Germinal center (tissue), 1 donor: Measurements from ENCODE around the gene TFB1M.
"Not testable (repeated sequence)": the region's sequence is repeated elsewhere in the genome, so short reads cannot be mapped to it uniquely, and the experiment has no call there.

Source experiments
- DNase-seq: peaks from one replicate; pipeline ENCODE4 v3.0.0; 2012; ENCODE audit warnings: mixed read lengths, low spot score

TFB1M gene

DNA sequence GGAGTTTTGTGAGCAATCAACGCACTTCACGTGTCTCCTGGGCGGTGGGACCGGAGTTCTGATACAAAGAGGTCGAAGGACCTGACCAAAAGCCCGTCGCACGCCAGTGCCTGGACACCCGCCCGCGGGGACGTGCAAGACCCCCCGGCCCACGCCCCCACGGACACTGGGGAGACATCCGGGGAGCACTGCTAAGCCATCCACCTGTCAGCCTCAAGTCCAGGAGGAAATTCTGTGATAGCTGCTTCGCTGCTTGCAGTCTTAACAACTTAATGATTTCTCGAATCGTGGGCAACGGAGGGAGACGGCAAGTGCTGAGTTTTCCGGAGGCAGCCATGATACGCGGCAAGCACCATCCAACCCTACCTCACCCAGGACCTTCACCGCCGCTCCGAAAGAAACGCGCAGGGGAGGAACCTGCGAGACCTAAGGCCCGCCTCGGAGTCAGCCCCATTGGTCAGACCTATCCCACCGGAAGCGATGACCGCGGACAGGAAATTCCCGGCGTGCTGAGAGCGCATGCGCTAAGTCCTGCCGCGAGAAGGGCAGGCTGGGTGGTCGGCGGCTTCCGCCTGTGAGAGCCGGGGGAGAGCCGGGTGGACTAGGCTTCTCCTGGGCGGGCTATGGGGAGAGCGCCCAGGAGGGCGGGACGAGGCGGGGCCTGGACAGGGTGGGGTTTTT lies at the start of gene TFB1M:
Gene TFB1M (minus strand): TSS at position 393 of the 681 bp plus-strand sequence. CDS start 56 bp downstream, at position 337.
- peak; percentile 92 for DNase-seq

DNA sequence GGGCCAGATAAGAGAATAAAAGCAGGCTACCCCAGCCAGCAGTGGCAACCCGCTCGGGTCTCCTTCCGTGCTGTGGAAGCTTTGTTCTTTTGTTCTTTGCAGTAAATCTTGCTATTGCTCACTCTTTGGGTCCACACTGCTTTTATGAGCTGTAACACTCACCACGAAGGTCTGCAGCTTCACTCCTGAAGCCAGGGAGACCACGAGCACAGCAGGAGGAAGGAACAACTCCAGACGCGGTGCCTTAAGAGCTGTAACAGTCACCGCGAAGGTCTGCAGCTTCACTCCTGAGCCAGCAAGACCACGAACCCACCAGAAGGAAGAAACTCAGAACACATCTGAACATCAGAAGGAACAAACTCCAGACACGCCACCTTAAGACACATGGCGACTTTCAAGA lies 49.7 kb upstream of the TFB1M start:
- not testable (repeated sequence) for DNase-seq

GRCh38 chr6:155362968-155363632 lies 48.8 kb upstream of the TFB1M start:
- DNase-seq: not testable (repeated sequence)

- DNase-seq: no peak
Observed at GRCh38 chr6:155354167-155354566, 39.9 kb upstream of the TFB1M start.

GRCh38 chr6:155352811-155353210 lies 38.5 kb upstream of the TFB1M start:
- no peak for DNase-seq

DNA sequence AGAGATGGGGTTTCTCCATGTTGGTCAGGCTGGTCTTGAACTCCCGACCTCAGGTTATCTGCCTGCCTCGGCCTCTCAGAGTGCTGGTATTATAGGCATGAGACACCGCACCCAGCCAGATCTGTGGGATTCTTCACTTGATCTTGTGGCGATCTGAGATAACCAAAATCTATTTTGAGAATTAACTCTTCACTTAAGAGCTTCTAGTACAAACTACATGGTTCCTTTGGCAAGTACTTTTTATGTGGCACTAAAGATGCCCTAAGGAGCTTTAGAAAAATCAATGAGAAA lies 37.8 kb upstream of the TFB1M start:
- DNase-seq: no peak

GRCh38 chr6:155351273-155352129 lies 37.2 kb upstream of the TFB1M start:
- peak; percentile 59 for DNase-seq

GRCh38 chr6:155349956-155350355 lies 35.7 kb upstream of the TFB1M start:
- no peak for DNase-seq

DNA sequence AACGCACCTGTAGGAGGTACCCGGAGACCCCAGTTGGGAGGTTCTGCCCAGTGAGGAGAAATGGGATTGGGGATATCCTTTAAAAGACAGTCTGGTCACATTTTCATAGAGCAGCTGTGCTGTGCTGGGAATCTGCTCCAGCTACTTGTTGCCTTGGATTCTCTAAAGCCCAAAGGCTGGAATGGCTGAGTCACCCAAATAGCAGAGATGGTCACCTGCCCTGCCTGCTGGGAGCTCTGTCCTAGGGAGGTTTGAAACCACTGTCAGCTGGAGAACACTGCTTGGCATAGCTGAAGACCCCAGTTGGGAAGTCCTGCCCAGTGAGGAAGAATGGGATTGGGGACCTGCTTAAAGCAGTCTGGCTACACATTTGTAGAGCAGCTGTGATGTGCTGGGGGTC lies 34.8 kb upstream of the TFB1M start:
- DNase-seq: no peak

- no peak for DNase-seq
Observed at GRCh38 chr6:155347800-155348199, 33.5 kb upstream of the TFB1M start.

DNA sequence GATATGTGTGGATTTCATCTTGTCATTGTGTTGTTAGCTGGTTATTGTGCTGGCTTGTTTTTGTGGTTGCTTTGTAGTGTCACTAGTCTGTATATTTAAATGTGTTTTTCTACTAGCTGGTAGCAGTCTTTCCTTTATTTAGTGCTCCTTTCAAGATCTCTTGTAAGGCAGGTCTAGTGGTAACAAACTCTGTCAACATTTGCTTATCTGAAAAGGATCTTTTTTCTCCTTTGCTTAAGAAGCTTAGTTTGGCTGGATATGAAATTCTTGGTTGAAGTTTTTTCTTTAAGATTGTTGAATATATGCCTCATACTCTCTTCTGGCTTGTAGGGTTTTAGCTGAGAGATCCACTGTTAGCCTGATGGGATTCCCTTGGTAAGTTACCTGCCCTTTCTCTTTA lies 32.7 kb upstream of the TFB1M start:
- DNase-seq: no peak

DNA sequence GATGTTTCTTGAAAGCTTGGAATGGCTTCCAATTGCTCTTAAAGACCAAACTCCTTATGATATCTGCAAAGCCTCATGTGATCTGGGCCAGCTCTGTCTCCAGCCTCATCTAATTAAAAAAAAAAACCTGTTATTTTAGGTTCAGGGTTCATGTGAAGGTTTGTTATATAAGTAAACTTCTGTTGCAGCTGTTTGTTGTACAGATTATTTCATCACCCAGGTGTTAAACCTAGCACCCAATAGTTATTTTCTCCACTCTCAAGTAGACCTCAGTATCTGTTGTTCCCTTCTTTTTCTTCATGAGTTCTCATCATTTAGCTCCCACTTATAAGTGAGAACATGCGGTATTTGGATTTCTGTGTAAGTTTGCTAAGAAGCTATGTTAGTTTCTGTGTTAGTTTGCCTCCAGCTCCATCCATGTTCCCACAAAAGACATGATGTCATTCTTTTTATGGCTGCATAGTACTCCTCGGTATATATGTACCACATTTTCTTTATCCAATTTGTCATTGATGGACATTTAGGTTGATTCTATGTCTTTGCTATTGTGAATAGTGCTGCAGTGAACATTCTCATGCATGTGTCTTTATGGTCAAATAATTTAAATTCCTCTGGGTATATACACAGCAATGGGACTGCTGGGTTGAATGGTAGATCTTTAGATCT lies 30.2 kb upstream of the TFB1M start:
- no peak for DNase-seq

GRCh38 chr6:155341130-155341828 lies 27.0 kb upstream of the TFB1M start:
- no peak for DNase-seq

GRCh38 chr6:155340464-155341129 lies 26.3 kb upstream of the TFB1M start:
- no peak for DNase-seq

DNA sequence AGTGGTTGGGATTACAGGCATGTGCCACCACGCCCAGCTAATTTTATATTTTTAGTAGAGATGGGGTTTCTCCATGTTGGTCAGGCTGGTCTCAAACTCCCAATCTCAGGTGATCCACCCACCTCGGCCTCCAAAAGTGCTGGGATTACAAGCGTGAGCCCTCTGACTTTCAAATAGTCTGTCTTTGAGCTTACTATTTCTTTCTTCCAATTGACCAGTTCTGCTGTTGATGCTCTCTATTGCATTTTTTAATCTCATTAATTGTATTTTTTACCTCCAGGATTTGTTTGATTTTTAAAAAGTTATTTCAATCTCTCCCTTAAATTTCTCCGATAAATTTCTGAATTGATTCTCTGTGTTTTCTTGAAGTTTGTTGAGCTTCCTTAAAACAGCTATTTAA lies 25.6 kb upstream of the TFB1M start:
- DNase-seq: not testable (repeated sequence)

DNA sequence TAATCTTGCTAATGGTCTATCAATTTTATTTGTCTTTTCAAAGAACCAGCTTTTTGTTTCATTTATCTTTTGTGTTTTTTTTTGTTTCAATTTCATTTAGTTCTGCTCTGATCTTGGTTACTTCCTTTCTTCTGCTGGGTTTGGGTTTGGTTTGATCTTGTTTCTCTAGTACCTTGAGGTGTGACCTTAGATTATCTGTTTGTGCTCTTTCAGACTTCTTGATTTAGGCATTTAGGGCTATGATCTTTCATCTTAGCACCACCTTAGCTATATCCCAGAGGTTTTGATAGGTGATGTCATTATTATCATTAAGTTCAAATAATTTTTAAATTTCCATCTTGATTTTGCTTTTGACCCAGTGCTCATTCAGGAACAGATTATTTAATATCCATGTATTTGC lies 24.0 kb upstream of the TFB1M start:
- not testable (repeated sequence) for DNase-seq

- DNase-seq: no peak
Observed at GRCh38 chr6:155335265-155335664, 21.0 kb upstream of the TFB1M start.

- not testable (repeated sequence) for DNase-seq
Observed at GRCh38 chr6:155334073-155334472, 19.8 kb upstream of the TFB1M start.

DNA sequence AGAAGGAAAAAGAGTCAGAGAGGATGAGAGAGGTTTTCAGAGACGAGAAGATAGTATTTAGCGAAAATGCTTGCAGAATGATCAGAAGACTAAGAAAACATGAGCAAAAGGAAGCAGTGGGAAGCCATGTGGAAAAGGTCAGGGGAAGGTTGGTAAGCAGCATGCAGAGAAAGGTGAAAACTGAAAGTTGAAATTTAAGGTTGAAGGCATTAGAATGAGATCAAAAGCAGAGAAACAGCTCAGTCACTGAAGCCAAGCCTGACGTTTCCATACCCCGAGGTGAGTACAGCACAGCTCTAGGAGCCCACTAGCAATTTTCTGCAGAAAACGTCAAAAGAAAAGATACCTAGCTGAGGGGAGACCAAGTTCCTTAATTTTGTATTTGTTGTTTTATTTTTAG lies 19.1 kb upstream of the TFB1M start:
- DNase-seq: no peak

DNA sequence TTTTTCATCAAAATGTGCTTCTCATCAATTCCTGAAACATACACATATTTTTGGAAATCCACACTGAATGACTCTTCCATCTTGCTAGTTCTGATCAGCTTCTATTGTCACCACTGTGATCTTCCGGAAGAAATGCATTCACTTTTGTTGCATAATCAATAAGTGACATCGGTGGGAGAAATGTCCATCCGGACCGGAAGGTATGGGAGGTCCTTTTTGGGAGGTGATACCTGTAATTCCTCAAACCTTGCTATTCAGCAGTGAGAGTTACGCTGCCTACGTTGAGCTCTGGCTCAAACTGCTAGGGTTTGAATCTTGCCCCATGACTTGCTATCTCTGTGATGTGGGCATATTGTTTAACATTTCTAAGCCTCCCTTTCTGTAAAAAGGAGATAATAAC lies 16.6 kb upstream of the TFB1M start:
- no peak for DNase-seq

DNA sequence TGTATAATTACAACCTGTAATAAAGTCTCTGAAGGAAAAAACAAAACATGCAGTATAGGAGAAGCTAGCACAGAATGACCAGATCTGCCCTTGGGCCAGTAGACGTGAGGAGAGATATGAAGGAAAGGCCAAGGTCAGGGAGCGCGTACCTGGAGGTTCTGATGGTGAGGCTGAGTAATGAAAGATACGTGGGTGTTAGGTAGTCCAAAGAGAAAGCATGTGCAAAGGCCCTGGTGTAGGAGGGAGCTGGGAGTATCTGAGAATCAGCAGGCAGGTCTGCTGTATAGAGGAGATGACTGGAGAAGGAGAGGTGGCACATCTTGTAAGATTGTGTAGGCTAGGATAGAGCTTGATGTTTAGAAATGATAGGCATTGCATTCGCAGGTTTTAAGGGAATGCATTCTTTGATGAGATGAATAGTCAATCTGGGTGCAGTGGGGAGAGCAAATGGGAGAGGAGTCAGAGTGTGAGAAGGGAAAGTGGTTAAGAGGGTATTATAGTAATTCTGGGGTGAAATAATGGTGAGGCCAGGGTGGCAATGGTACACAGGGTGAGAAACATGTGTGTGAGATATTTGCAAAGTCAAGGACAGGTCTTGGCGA lies 15.9 kb upstream of the TFB1M start:
- no peak for DNase-seq
